Spleen (tissue), 7 donors: ENCODE data around the gene BTLA.

Experiments
- CTCF ChIP-seq, 11 experiments: fragments of 200-600 bp in 7 of 11; fragments of 450-650 bp in 4 of 11; sonication (generic) in 4 of 11; IDR thresholded peaks in 8 of 11; conservative IDR thresholded peaks in 3 of 11; 1 replicate in 7 of 11; 2 replicates in 4 of 11; pipeline versions ENCODE4 v1.4.0 to v1.8.0; 2016 to 2021; ENCODE audit warnings: antibody characterized with exemption in 11 of 11, inconsistent platforms in 4 of 11, mild to moderate bottlenecking in 1 of 11
- POLR2AphosphoS5 ChIP-seq, 3 donors: sonication (generic); formaldehyde crosslinking; IDR thresholded peaks; one replicate each; pipeline ENCODE4 v1.5.1; 2017; ENCODE audit warnings: antibody characterized with exemption in 3 of 3
- donor health status: DM: no; HTN: no; CAD: no; lungs with moderate emphysema.
- donor health status: DM: no; HTN: no; CAD: no.
- donor health status: DM: no; HTN: no; CAD: no.

GRCh38 chr3:112446343-112446742 is 52.9 kb downstream of the BTLA start:
- TF ChIP-seq POLR2AphosphoS5 (IDR thresholded peaks at IDR 0.05), result no peak
- no peak for TF ChIP-seq CTCF (IDR thresholded peaks at IDR 0.05 in 8 of 11, conservative IDR thresholded peaks at IDR 0.05 in 3 of 11)
